Kidney epithelial cell (primary cell): Measurements from ENCODE around the gene IFI30. TPM values are rescaled to one million over a fixed set of nuclear protein-coding genes. Genes with fewer than 3 reads are reported as not detected.

Source experiments
- DNase-seq: peaks from one replicate; pipeline ENCODE4 v3.0.0-alpha.2; 2010; ENCODE audit warnings: low read depth
- H3K27me3 ChIP-seq: 2 replicates; pipeline ENCODE4 v1.6.0; 2011; ENCODE audit warnings: low read length; ENCODE audit not compliant: control insufficient read depth, insufficient read depth
- H3K36me3 ChIP-seq: 2 replicates; pipeline ENCODE4 v1.5.1; 2011; ENCODE audit warnings: low read length; ENCODE audit not compliant: control insufficient read depth, insufficient read depth
- H3K4me3 ChIP-seq: 2 replicates; pipeline ENCODE4 v1.5.1; 2011; ENCODE audit warnings: low read depth, mild to moderate bottlenecking, control low read depth, low read length
- CTCF ChIP-seq: IDR thresholded peaks from 2 replicates; pipeline ENCODE4 v1.5.1; 2011; ENCODE audit warnings: mild to moderate bottlenecking, moderate library complexity, low read length, control low read depth, inconsistent platforms; ENCODE audit not compliant: insufficient read depth, poor library complexity, severe bottlenecking
- total RNA-seq: library from RNA; depleted of rRNA; stranded (reverse); fragments of >200 nt; gene quantifications from 2 replicates; pipeline ENCODE4 v1.2.3, GENCODE V29; 2015

IFI30 gene
- total RNA-seq, 1 donor from 2014 or later, result 9.2 TPM

GRCh38 chr19:18218600-18218999 lies 45.0 kb downstream of the IFI30 start:
- Histone ChIP-seq H3K4me3 (no peak overlapping the region), H3K36me3 (no peaks in the 10 kb centered on the region), H3K27me3 (peaks cover 22% of the 10 kb centered on the region)
- TF ChIP-seq CTCF, result no peak
- DNase-seq, result no peak

- H3K4me3 ChIP-seq, result no peak overlapping the region
- no peak for TF ChIP-seq CTCF
- no peak for DNase-seq
- H3K36me3 ChIP-seq, result no peaks in the 10 kb centered on the region
- H3K27me3 ChIP-seq, result peaks cover 28% of the 10 kb centered on the region
Observed at GRCh38 chr19:18219911-18220631, 46.5 kb downstream of the IFI30 start.

GRCh38 chr19:18220632-18221275 lies 47.1 kb downstream of the IFI30 start:
- Histone ChIP-seq H3K36me3 (no peaks in the 10 kb centered on the region), H3K4me3 (no peak overlapping the region), H3K27me3 (peaks cover 35% of the 10 kb centered on the region)
- TF ChIP-seq CTCF, result no peak
- DNase-seq, result no peak

- H3K4me3 ChIP-seq, result no peak overlapping the region
- H3K27me3 ChIP-seq, result peaks cover 48% of the 10 kb centered on the region
- DNase-seq, result no peak
- no peak for TF ChIP-seq CTCF
- no peaks in the 10 kb centered on the region for H3K36me3 ChIP-seq
Observed at GRCh38 chr19:18221815-18222725, 48.5 kb downstream of the IFI30 start.

- Histone ChIP-seq H3K36me3 (no peaks in the 10 kb centered on the region), H3K27me3 (peaks cover 55% of the 10 kb centered on the region), H3K4me3 (peak overlapping the region; percentile 39)
- DNase-seq, result no peak
- TF ChIP-seq CTCF, result no peak
Observed at GRCh38 chr19:18223860-18224524, 50.4 kb downstream of the IFI30 start.
